SK-N-MC (cell line): ENCODE data around the gene GCG.

Experiments used
- DNase-seq: peaks from one replicate; pipeline ENCODE4 v3.0.0-alpha.2; 2011; ENCODE audit warnings: low read depth, low spot score
- H3K27ac ChIP-seq: fragments of 200-600 bp; sonication (generic); 2 replicates; pipeline ENCODE4 v1.5.1; 2016; ENCODE audit warnings: mixed run types
- H3K36me3 ChIP-seq: fragments of 200-600 bp; sonication (generic); 2 replicates; pipeline ENCODE4 v1.6.1; 2017; ENCODE audit warnings: antibody characterized with exemption, low read length, mixed read lengths; ENCODE audit not compliant: insufficient read depth
- H3K4me3 ChIP-seq: fragments of 200-600 bp; sonication (generic); 2 replicates; pipeline ENCODE4 v1.5.1; 2016
- H3K9ac ChIP-seq: fragments of 200-600 bp; sonication (generic); 2 replicates; pipeline ENCODE4 v1.8.0; 2017; ENCODE audit warnings: mixed run types, mixed read lengths; ENCODE audit not compliant: insufficient read length
- H3K9me3 ChIP-seq: fragments of 200-600 bp; sonication (generic); 2 replicates; pipeline ENCODE4 v1.6.1; 2017; ENCODE audit warnings: low read depth, mild to moderate bottlenecking, antibody characterized with exemption, low read length, moderate library complexity, mixed read lengths
- EZH2 ChIP-seq: fragments of 200-600 bp; sonication (generic); IDR thresholded peaks from one replicate; pipeline ENCODE4 v1.6.1; 2017; ENCODE audit warnings: antibody characterized with exemption
- FOXP2 ChIP-seq: optimal IDR thresholded peaks from 2 replicates; pipeline ENCODE3; 2011; ENCODE audit warnings: mild to moderate bottlenecking, moderate library complexity; ENCODE audit not compliant: insufficient read depth; ENCODE audit errors: extremely low read length, control extremely low read depth
- POLR2AphosphoS5 ChIP-seq: IDR thresholded peaks from 2 replicates; pipeline ENCODE4 v1.6.1; 2012; ENCODE audit warnings: mild to moderate bottlenecking, low read depth, low read length, borderline replicate concordance

GCG gene

DNA sequence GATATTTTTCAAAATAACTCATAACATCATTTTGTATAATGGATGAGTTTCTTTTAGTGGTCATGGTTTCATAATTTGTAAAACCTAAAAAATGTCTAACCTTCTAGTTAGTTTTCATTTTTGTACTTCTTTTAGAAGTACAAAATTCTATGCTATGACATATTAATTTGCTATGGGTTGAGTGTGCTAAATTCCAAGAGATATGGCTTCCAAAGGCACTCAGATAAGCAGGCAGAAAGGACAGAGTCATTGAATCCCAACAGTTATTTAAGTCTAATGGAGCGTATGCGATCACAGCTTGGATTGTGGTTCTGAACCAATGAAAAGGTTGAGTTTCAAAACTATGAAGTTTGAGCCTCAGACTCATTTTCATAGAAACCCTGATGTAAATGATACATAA, 37.0 kb downstream of the GCG start:
- H3K9ac ChIP-seq, result no peak overlapping the region
- H3K4me3 ChIP-seq, result no peak overlapping the region
- H3K27ac ChIP-seq, result no peak overlapping the region
- peaks cover 3% of the 10 kb centered on the region; the same call in 1 of the 2 replicates for H3K9me3 ChIP-seq
- DNase-seq, result no peak
- no peak for TF ChIP-seq EZH2
- no peak for TF ChIP-seq FOXP2
- no peak for TF ChIP-seq POLR2AphosphoS5
- H3K36me3 ChIP-seq, result no peaks in the 10 kb centered on the region

DNA sequence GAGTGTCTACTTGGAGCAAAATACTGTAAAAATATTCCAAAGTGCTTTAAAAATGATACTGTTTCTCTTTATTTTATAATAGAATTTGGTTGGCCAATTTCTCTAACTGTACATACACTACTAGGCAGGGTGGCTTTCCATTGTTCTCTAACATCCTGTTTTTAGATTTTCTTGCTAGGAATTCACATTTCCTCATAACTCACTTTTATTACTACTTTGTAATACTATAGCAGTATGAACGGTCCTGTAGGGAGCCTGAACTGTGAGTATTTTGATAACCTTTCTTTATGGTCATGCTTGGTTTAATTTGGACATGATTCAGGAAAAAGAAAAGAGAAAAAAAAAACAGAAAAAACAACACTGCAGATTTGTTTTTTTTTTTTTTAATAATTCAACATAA, 37.8 kb downstream of the GCG start:
- 0 out of 2 replicates have a peak overlapping the region, but pooled peaks have one; percentile 5 for H3K27ac ChIP-seq
- H3K4me3 ChIP-seq, result no peak overlapping the region
- no peaks in the 10 kb centered on the region for H3K36me3 ChIP-seq
- DNase-seq, result no peak
- H3K9ac ChIP-seq, result no peak overlapping the region
- TF ChIP-seq POLR2AphosphoS5 (no peak), FOXP2 (no peak), EZH2 (no peak)
- H3K9me3 ChIP-seq, result peaks cover 3% of the 10 kb centered on the region; the same call in 1 of the 2 replicates

DNA sequence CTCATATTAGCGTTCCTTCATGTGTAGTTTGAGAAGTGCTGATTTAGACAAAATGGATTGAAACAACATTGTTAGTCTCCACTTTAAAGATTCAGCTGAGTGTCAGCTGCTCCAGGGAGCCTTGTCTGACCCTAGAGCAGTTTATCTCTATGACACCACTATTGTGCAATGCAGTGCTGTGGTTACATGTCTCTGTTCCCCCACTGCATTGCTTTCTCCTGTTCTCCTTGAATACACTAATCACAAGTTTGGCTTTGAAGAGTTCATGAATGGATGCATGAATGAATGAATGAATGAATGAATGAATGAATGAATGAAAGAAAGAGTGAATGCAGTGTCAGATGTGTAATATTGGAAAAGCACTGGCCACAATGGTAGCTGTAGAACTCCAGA, 38.3 kb downstream of the GCG start:
- DNase-seq, result peak; percentile 45
- H3K9ac ChIP-seq, result no peak overlapping the region
- TF ChIP-seq POLR2AphosphoS5, result no peak; the same call in 1 of the 2 replicates
- no peak for TF ChIP-seq EZH2
- TF ChIP-seq FOXP2, result no peak
- no peaks in the 10 kb centered on the region for H3K36me3 ChIP-seq
- no peak overlapping the region for H3K4me3 ChIP-seq
- 0 out of 2 replicates have a peak overlapping the region, but pooled peaks have one; percentile 5 for H3K27ac ChIP-seq
- H3K9me3 ChIP-seq, result peaks cover 3% of the 10 kb centered on the region; the same call in 1 of the 2 replicates

DNA sequence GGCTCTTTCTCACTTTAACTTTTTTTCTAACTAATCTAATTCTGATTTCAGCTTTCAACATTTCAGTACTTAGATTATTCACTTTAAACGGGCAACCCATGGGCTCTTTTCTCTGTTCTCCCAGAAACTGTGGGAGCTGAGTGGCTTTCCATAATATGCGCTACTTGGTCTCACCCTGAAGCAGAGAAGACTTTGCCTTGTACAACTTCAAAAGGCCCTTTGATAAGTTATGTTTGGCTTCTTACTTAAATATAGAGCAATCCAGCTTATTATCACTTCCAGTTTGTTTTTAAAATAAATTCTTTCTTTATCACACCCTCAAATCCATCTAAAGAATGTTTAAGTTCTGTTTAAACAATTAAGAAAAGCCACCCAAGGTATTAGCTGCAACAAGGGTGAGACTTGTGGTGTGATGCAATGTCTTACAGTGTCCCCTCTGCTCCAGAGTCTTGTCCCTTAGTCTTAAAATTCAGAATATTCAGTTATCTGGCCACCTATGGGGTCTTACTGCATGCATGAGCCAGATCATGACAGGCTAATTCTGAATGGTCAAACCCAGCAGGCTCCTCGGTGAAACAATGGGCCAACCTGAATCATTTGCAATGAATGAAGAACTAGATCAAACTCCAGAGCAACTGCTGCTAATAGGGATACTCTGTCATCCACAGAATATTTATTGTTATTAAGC, 38.8 kb downstream of the GCG start:
- Histone ChIP-seq H3K36me3 (no peaks in the 10 kb centered on the region), H3K27ac (no peak overlapping the region), H3K4me3 (no peak overlapping the region), H3K9ac (no peak overlapping the region), H3K9me3 (peaks cover 3% of the 10 kb centered on the region; the same call in 1 of the 2 replicates)
- TF ChIP-seq POLR2AphosphoS5, result no peak
- TF ChIP-seq FOXP2, result no peak
- no peak for TF ChIP-seq EZH2
- DNase-seq, result no peak

DNA sequence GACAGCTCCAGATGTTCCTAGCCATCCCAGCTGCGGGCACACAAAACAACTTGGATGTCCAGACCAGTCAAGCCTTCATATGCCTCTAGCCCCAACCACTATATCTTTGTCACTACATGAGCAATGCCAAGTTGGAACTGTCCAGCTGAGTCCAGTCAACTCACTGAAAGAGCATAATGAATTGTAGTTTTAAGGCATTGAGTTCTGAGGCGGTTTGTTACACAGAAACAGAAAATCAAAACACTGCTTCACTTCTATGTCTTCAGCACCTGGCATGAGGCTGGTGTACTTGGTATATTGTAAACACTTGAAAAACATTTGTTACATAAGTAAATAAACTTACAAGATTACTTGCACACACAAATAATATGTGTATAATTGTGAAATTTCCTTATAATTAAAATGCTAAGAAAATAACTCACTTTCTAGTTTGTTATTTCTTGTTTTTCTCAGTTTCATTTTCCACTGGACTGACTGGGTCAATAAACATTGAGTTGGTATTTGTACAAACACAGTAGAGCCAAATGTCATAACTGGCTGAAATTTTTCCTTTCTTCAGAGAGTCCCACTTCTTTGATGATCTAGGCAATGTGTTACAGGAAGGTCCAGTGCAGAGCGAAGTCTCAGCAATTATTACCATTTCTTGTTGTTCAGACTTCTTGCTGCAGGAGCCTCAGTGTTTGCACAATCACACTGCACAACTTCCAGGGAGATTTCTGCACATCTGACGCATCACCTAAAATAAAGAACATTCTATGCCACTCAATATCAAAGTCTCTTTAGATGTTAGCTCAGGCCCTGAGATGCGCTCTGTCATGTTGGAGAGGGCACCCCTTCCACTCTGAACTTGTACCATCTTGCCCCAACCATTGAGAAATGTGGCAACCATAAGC, 39.8 kb downstream of the GCG start:
- no peak for DNase-seq
- H3K27ac ChIP-seq, result no peak overlapping the region
- H3K4me3 ChIP-seq, result no peak overlapping the region
- peaks cover 3% of the 10 kb centered on the region; the same call in 1 of the 2 replicates for H3K9me3 ChIP-seq
- TF ChIP-seq EZH2, result no peak
- TF ChIP-seq FOXP2, result no peak
- TF ChIP-seq POLR2AphosphoS5, result no peak
- H3K36me3 ChIP-seq, result no peaks in the 10 kb centered on the region
- H3K9ac ChIP-seq, result no peak overlapping the region

DNA sequence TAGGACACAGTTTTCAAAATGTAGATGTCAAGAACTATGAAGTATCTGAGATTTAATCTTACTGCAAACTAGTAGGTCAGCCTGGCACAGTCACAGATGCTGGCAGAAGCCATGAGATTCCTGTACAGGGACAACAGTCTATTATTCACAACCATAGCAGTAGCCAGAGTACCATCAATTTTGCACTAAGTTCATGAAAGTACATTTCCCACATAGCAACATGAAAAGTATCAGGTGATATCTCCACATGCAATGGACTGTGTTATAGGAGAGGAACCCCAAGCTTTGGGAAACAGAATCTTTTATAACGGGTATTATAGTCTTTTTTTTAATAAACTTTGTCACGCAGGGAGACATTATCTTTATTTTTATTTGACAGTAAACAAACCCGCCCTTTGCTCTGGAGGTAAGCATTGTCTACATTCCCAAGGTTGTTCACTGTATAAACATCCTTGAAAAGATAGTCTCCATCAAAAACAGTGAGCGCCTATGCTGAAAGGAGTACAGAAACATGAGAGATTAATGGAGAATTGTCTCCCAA, 44.6 kb downstream of the GCG start:
- no peak for DNase-seq
- Histone ChIP-seq H3K9ac (no peak overlapping the region), H3K4me3 (no peak overlapping the region), H3K36me3 (no peaks in the 10 kb centered on the region), H3K9me3 (no peaks in the 10 kb centered on the region), H3K27ac (no peak overlapping the region)
- no peak for TF ChIP-seq POLR2AphosphoS5
- TF ChIP-seq EZH2, result no peak
- TF ChIP-seq FOXP2, result no peak

DNA sequence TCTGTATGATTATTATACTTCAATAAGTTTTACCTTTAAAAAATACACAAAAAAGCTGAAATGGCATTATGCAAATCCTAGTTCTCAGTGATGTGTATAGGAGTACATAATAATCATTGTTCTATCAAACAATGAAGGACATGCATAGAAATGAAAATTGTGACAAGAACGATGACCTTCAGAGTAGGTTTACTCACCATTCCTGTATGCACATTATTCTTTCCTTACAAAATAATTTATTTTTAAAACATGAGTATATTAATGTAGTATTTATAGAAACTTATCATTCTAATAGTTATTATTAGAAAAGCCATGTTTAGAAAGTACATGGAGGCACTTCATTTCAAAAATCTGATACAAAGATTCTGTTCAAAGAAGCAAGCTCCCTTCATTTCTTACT, 45.3 kb downstream of the GCG start:
- H3K9me3 ChIP-seq, result no peaks in the 10 kb centered on the region
- no peak overlapping the region for H3K9ac ChIP-seq
- DNase-seq, result no peak
- no peak overlapping the region for H3K27ac ChIP-seq
- TF ChIP-seq POLR2AphosphoS5, result no peak
- TF ChIP-seq FOXP2, result no peak
- no peak for TF ChIP-seq EZH2
- no peak overlapping the region for H3K4me3 ChIP-seq
- no peaks in the 10 kb centered on the region for H3K36me3 ChIP-seq

DNA sequence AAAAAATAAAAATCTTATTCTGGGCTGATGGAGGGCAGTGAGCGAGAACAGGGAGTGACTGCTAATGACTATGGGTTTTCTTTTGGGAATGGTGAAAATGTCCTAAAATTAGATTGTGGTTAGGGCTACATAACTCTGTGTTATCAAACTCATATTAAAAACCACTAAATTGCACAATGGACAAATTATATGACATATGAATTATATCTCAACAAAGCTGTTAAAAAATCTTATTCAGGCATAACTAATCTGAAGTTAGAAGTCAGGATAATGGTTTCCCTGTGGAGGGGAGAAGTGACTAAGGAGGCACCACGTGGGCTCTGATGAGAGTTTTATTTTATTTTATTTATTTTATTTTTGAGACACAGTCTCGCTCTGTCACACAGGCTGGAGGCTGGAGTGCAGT, 45.9 kb downstream of the GCG start:
- TF ChIP-seq POLR2AphosphoS5, result peak; percentile 35; the same call in 1 of the 2 replicates
- TF ChIP-seq FOXP2, result no peak
- Histone ChIP-seq H3K4me3 (no peak overlapping the region), H3K9ac (no peak overlapping the region), H3K9me3 (no peaks in the 10 kb centered on the region), H3K27ac (no peak overlapping the region), H3K36me3 (no peaks in the 10 kb centered on the region)
- peak; percentile 52 for DNase-seq
